Tongue (tissue), 2 donors: ENCODE measurements around the gene PWWP2B. TPM values are rescaled to one million over a fixed set of nuclear protein-coding genes. Genes with fewer than 3 reads are reported as not detected.
"Not testable (repeated sequence)": the region's sequence is repeated elsewhere in the genome, so short reads cannot be mapped to it uniquely, and the experiment has no call there.

Experiments used
- DNase-seq: peaks from one replicate; pipeline ENCODE4 v3.0.0-alpha.2; 2015
- total RNA-seq: library from RNA; depleted of rRNA; stranded (reverse); fragments of >200 nt; gene quantifications from one replicate; pipeline ENCODE4 v1.2.3, GENCODE V29; 2014

The PWWP2B gene
- total RNA-seq, 1 donor from 2014 or later, result 25.3 TPM

GRCh38 chr10:132363921-132364593 lies 32.9 kb upstream of the PWWP2B start:
- DNase-seq, result no peak

- no peak for DNase-seq
These were observed 32.4 kb upstream of the PWWP2B start for GRCh38 chr10:132364594-132364970.

GRCh38 chr10:132365102-132365501 lies 31.9 kb upstream of the PWWP2B start:
- no peak for DNase-seq

- no peak for DNase-seq
These were observed 31.0 kb upstream of the PWWP2B start for GRCh38 chr10:132366006-132366405.

- DNase-seq, result no peak
These were observed 30.5 kb upstream of the PWWP2B start for GRCh38 chr10:132366499-132366898.

- DNase-seq, result no peak
These were observed 28.6 kb upstream of the PWWP2B start for GRCh38 chr10:132368391-132368790.

GRCh38 chr10:132368881-132369635 lies 27.9 kb upstream of the PWWP2B start:
- no peak for DNase-seq

- no peak for DNase-seq
These were observed 27.3 kb upstream of the PWWP2B start for GRCh38 chr10:132369636-132370185.

- no peak for DNase-seq
These were observed 26.3 kb upstream of the PWWP2B start for GRCh38 chr10:132370426-132371340.

- no peak for DNase-seq
These were observed 25.3 kb upstream of the PWWP2B start for GRCh38 chr10:132371641-132372081.

- no peak for DNase-seq
These were observed 24.4 kb upstream of the PWWP2B start for GRCh38 chr10:132372516-132373095.

GRCh38 chr10:132373241-132373955 lies 23.6 kb upstream of the PWWP2B start:
- DNase-seq, result no peak

- no peak for DNase-seq
These were observed 22.8 kb upstream of the PWWP2B start for GRCh38 chr10:132374176-132374575.

- DNase-seq, result no peak
These were observed 22.4 kb upstream of the PWWP2B start for GRCh38 chr10:132374612-132375011.

GRCh38 chr10:132375116-132375794 lies 21.7 kb upstream of the PWWP2B start:
- no peak for DNase-seq

- DNase-seq, result no peak
These were observed 21.2 kb upstream of the PWWP2B start for GRCh38 chr10:132375795-132376297.

- DNase-seq, result no peak
These were observed 20.6 kb upstream of the PWWP2B start for GRCh38 chr10:132376394-132376851.

GRCh38 chr10:132377326-132377725 lies 19.7 kb upstream of the PWWP2B start:
- DNase-seq, result no peak

- DNase-seq, result not testable (repeated sequence)
These were observed 18.0 kb upstream of the PWWP2B start for GRCh38 chr10:132379026-132379425.

- not testable (repeated sequence) for DNase-seq
These were observed 16.0 kb upstream of the PWWP2B start for GRCh38 chr10:132380986-132381385.
